ENCODE data around the gene IFT81.

IFT81 gene

DNA sequence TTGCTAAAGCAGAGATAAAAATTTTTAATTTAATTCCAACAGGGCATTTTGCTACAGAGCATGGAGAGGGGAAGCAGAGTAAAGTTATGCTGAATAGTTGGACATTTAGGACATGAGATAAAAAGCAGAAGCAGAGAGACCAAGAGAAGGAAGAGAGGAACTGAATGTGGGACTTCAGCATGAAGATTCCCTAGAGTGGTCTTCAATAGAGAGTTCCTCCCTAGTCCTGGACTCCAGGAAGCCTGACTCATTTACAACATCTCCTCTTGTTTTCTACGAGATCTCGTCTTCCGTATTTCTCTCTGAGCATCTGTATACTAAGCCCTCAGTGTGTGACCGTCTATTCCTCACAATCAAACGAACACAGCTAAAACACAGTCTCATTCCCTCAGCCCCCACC lies 35.2 kb upstream of the IFT81 start:
- Histone ChIP-seq H4K20me1 (ENCODE audit: low read depth, low read length) (no peaks in the 10 kb centered on the region), H3K79me2 (ENCODE audit: insufficient read depth, low read length) (no peaks in the 10 kb centered on the region), H3K4me3 (ENCODE audit: insufficient read depth, low read length, poor library complexity, severe bottlenecking) (no peak overlapping the region), H3K27me3 (ENCODE audit: low read length) (no peaks in the 10 kb centered on the region), H3K9ac (ENCODE audit: low read length) (no peak overlapping the region), H3K27ac (ENCODE audit: low read depth, low read length) (no peak overlapping the region), H3K9me2 (replicated peaks; ENCODE audit: insufficient read depth, low read length) (no peaks in the 10 kb centered on the region), H3K4me2 (ENCODE audit: low read depth, low read length, poor library complexity, severe bottlenecking) (no peak overlapping the region), H3K9me3 (ENCODE audit: insufficient read depth, low read length) (no peaks in the 10 kb centered on the region), H3K36me3 (ENCODE audit: low read length) (no peaks in the 10 kb centered on the region), H2AFZ (ENCODE audit: low read depth, low read length, severe bottlenecking) (no peak overlapping the region), H3F3A (ENCODE audit: insufficient read depth) (no peaks in the 10 kb centered on the region)
- TF ChIP-seq, protein P1, sequence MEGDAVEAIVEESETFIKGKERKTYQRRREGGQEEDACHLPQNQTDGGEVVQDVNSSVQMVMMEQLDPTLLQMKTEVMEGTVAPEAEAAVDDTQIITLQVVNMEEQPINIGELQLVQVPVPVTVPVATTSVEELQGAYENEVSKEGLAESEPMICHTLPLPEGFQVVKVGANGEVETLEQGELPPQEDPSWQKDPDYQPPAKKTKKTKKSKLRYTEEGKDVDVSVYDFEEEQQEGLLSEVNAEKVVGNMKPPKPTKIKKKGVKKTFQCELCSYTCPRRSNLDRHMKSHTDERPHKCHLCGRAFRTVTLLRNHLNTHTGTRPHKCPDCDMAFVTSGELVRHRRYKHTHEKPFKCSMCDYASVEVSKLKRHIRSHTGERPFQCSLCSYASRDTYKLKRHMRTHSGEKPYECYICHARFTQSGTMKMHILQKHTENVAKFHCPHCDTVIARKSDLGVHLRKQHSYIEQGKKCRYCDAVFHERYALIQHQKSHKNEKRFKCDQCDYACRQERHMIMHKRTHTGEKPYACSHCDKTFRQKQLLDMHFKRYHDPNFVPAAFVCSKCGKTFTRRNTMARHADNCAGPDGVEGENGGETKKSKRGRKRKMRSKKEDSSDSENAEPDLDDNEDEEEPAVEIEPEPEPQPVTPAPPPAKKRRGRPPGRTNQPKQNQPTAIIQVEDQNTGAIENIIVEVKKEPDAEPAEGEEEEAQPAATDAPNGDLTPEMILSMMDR (IDR thresholded peaks at IDR 0.05; ENCODE audit: insufficient read depth, low read length, poor library complexity, severe bottlenecking), result no peak
- no peak for TF ChIP-seq EZH2phosphoT487 (conservative IDR thresholded peaks at IDR 0.05; ENCODE audit: low read length)

DNA sequence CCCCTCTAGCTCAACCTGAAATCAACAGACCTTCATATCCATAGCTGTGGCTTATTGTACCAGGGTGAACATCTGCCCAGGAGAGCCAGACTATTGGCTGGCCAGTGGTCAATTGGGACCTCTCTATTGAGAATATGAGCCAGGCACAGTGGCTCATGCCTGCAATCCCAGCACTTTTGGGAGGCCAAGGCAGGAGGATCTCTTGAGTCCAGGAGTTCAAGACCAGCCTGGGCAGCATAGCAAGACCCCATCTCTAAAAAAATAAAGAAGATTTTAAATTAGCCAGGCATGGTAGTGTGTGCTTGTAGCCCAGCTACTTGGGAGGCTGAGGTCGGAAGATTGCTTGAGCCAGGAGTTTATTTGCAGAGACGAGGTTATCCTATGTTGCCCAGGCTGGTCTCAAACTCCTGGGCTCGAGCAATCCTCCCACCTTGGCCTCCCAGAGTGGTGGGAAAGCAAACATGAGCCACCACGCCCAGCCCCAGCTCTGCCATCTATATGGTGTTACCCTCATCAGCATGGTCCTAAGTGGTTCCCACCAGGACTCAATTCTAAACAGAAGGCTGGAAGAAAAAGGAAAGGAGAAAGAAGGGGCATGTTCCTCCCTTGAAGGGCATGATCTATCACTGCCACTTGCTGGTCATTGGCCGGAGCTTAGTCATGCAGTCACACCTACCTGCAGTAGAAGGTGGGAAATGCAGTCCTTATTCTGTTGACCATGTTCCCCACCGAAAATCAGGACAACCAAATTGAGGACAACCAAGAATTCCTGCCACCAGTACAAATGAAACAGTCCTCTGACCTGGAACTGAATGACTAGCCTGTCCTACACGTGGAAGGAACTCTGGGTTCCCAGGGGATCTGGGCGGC lies 33.7 kb upstream of the IFT81 start:
- no peak overlapping the region for H3K4me2 ChIP-seq (ENCODE audit: low read depth, low read length, poor library complexity, severe bottlenecking)
- H3K9me2 ChIP-seq (replicated peaks; ENCODE audit: insufficient read depth, low read length), result no peaks in the 10 kb centered on the region
- no peaks in the 10 kb centered on the region for H3F3A ChIP-seq (ENCODE audit: insufficient read depth)
- H3K9me3 ChIP-seq (ENCODE audit: insufficient read depth, low read length), result no peaks in the 10 kb centered on the region
- H3K79me2 ChIP-seq (ENCODE audit: insufficient read depth, low read length), result no peaks in the 10 kb centered on the region
- H4K20me1 ChIP-seq (ENCODE audit: low read depth, low read length), result no peaks in the 10 kb centered on the region
- H3K36me3 ChIP-seq (ENCODE audit: low read length), result no peaks in the 10 kb centered on the region
- no peak overlapping the region for H3K27ac ChIP-seq (ENCODE audit: low read depth, low read length)
- TF ChIP-seq EZH2phosphoT487 (conservative IDR thresholded peaks at IDR 0.05; ENCODE audit: low read length), result no peak
- TF ChIP-seq, protein P1 (IDR thresholded peaks at IDR 0.05; ENCODE audit: insufficient read depth, low read length, poor library complexity, severe bottlenecking), result no peak
- H2AFZ ChIP-seq (ENCODE audit: low read depth, low read length, severe bottlenecking), result no peak overlapping the region
- no peaks in the 10 kb centered on the region for H3K27me3 ChIP-seq (ENCODE audit: low read length)
- no peak overlapping the region for H3K9ac ChIP-seq (ENCODE audit: low read length)
- H3K4me3 ChIP-seq (ENCODE audit: insufficient read depth, low read length, poor library complexity, severe bottlenecking), result no peak overlapping the region

DNA sequence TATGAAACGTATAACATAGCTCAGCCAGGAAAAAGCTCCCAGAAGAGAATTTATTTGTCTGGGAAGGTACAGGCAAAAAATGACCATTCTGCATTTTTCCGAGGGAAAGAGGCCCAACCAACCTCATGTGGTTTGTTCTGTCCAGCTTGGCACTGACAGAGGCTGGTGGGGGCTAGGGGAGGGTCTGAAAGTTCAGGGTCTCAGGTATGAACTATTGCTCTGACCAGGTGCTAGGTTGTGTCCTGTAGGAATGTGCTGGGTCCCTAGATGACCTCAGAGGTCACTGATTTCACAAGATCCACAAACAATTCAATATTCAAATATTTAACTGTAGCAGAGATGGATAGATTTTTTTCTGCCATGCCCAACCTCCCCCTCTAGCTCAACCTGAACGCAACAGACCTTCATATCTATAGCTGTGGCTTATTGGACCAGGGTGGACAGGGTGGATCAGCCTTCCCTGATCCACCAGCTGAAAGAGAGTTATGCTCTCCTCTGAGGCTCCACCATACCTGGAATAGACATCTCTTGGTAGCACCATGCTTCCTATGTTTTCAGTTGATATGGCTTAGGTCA lies 32.9 kb upstream of the IFT81 start:
- Histone ChIP-seq H3K9ac (ENCODE audit: low read length) (no peak overlapping the region), H4K20me1 (ENCODE audit: low read depth, low read length) (no peaks in the 10 kb centered on the region), H2AFZ (ENCODE audit: low read depth, low read length, severe bottlenecking) (no peak overlapping the region), H3K9me3 (ENCODE audit: insufficient read depth, low read length) (no peaks in the 10 kb centered on the region), H3K36me3 (ENCODE audit: low read length) (no peaks in the 10 kb centered on the region), H3K4me2 (ENCODE audit: low read depth, low read length, poor library complexity, severe bottlenecking) (no peak overlapping the region), H3K9me2 (replicated peaks; ENCODE audit: insufficient read depth, low read length) (no peaks in the 10 kb centered on the region), H3K4me3 (ENCODE audit: insufficient read depth, low read length, poor library complexity, severe bottlenecking) (no peak overlapping the region), H3K79me2 (ENCODE audit: insufficient read depth, low read length) (no peaks in the 10 kb centered on the region), H3K27me3 (ENCODE audit: low read length) (no peaks in the 10 kb centered on the region), H3K27ac (ENCODE audit: low read depth, low read length) (no peak overlapping the region), H3F3A (ENCODE audit: insufficient read depth) (no peaks in the 10 kb centered on the region)
- no peak for TF ChIP-seq EZH2phosphoT487 (conservative IDR thresholded peaks at IDR 0.05; ENCODE audit: low read length)
- TF ChIP-seq, protein P1 (IDR thresholded peaks at IDR 0.05; ENCODE audit: insufficient read depth, low read length, poor library complexity, severe bottlenecking), result no peak
